ENCODE data around the gene GJD4.
A peak's percentile ranks its signal among the peaks of the same experiment; 100 is the strongest.

GJD4 gene

DNA sequence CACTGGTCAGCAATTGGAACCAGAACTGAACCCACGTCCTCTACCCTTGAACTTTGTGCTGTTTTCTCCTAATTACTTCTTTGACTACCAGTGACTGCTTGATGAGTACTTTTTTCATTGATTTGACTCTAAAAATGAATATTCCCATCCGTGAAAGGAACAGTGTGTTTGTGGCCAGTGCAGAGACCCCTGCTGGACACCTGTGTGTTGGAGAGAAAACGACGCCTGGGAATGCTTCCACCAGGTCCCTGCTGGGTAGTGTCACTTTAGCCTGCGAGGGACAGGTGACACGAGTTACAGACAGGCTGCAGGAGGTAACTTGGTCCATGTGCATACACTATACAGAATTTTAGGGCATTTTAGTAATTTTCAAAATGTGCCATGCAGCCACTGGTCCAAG, 6.8 kb upstream of the GJD4 start:
- DNase-seq (ENCODE audit: low read depth) = no peak
- no peak overlapping the region for H3K4me3 ChIP-seq (ENCODE audit: low read depth, low read length)
- TF ChIP-seq, protein P1, sequence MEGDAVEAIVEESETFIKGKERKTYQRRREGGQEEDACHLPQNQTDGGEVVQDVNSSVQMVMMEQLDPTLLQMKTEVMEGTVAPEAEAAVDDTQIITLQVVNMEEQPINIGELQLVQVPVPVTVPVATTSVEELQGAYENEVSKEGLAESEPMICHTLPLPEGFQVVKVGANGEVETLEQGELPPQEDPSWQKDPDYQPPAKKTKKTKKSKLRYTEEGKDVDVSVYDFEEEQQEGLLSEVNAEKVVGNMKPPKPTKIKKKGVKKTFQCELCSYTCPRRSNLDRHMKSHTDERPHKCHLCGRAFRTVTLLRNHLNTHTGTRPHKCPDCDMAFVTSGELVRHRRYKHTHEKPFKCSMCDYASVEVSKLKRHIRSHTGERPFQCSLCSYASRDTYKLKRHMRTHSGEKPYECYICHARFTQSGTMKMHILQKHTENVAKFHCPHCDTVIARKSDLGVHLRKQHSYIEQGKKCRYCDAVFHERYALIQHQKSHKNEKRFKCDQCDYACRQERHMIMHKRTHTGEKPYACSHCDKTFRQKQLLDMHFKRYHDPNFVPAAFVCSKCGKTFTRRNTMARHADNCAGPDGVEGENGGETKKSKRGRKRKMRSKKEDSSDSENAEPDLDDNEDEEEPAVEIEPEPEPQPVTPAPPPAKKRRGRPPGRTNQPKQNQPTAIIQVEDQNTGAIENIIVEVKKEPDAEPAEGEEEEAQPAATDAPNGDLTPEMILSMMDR (IDR thresholded peaks at IDR 0.05; ENCODE audit: low read depth, low read length, missing control alignments) = no peak

DNA sequence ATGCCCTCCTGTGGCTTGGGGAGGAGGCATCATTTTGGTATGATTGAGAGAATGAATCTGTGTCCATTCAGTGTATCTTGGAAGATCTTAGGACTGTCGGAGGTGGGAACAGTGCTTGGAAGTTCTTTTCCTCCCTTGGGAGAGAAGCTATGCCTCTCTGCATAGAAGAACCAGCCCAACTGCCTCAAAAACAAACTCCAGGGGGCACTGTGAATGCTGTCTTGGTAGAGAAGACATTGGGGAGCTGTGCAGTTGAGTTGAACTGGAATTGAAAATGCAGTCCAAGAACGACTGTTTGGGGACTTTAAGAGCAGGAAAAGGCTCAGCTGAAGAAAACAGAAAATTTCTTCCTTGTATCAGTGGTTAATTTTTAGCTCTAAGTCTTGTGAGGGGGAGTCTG, 4.9 kb upstream of the GJD4 start:
- TF ChIP-seq, protein P1 (IDR thresholded peaks at IDR 0.05; ENCODE audit: low read depth, low read length, missing control alignments) = peak; percentile 20
- H3K4me3 ChIP-seq (ENCODE audit: low read depth, low read length) = no peak overlapping the region
- DNase-seq (ENCODE audit: low read depth) = no peak

DNA sequence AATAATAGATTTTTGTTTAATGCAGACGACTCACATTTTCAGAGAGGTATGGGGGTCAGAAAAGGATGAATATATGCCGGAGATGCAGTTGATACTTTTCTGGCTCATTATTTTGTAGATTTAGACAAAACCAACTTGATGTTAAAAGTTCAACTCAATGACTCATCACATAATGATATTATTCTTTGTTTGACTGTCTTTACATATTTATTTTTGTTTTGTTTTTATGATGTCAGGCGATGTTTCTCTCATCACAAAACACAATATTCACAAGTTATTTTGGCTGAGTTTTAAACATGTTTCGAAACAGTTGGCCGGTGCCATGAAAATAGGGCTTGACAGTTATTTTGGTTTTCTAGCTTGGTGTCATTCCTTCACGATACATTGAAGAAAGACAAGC, 1.3 kb downstream of the GJD4 start:
- DNase-seq (ENCODE audit: low read depth) = no peak
- no peak overlapping the region for H3K4me3 ChIP-seq (ENCODE audit: low read depth, low read length)
- TF ChIP-seq, protein P1 (IDR thresholded peaks at IDR 0.05; ENCODE audit: low read depth, low read length, missing control alignments) = no peak

DNA sequence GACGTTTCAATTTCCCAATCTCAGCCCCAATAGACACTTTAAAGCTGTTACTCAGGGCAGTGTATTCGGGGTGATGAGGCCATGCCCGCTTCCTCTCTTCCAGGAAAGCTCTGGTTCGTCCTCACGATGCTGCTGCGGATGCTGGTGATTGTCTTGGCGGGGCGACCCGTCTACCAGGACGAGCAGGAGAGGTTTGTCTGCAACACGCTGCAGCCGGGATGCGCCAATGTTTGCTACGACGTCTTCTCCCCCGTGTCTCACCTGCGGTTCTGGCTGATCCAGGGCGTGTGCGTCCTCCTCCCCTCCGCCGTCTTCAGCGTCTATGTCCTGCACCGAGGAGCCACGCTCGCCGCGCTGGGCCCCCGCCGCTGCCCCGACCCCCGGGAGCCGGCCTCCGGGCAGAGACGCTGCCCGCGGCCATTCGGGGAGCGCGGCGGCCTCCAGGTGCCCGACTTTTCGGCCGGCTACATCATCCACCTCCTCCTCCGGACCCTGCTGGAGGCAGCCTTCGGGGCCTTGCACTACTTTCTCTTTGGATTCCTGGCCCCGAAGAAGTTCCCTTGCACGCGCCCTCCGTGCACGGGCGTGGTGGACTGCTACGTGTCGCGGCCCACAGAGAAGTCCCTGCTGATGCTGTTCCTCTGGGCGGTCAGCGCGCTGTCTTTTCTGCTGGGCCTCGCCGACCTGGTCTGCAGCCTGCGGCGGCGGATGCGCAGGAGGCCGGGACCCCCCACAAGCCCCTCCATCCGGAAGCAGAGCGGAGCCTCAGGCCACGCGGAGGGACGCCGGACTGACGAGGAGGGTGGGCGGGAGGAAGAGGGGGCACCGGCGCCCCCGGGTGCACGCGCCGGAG, 2.6 kb downstream of the GJD4 start:
- no peak overlapping the region for H3K4me3 ChIP-seq (ENCODE audit: low read depth, low read length)
- TF ChIP-seq, protein P1 (IDR thresholded peaks at IDR 0.05; ENCODE audit: low read depth, low read length, missing control alignments) = no peak
- no peak for DNase-seq (ENCODE audit: low read depth)

DNA sequence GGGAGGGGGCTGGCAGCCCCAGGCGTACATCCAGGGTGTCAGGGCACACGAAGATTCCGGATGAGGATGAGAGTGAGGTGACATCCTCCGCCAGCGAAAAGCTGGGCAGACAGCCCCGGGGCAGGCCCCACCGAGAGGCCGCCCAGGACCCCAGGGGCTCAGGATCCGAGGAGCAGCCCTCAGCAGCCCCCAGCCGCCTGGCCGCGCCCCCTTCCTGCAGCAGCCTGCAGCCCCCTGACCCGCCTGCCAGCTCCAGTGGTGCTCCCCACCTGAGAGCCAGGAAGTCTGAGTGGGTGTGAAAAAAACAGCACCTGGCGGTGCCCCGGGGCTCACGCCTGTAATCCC, 3.2 kb downstream of the GJD4 start:
- no peak for DNase-seq (ENCODE audit: low read depth)
- TF ChIP-seq, protein P1 (IDR thresholded peaks at IDR 0.05; ENCODE audit: low read depth, low read length, missing control alignments) = no peak
- H3K4me3 ChIP-seq (ENCODE audit: low read depth, low read length) = no peak overlapping the region

DNA sequence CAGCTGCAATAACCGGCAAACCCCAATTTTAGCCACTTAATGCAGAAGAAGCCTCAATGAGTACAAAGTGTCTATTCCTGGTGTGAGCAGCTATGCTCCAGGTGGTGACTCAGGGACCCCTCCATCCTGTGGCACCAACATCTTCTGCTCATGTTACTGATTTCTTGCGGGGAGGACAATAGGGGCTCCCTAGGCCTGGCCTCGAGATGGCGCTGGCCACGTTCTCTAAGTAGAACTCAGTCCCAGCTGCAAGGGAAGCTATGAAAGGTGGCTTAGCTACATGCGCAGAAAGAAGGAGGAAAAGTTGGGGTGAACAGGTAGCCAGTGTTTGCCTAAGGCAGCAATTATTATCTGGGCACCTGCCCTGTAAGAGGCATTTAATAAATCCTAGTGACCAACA, 6.6 kb downstream of the GJD4 start:
- no peak overlapping the region for H3K4me3 ChIP-seq (ENCODE audit: low read depth, low read length)
- no peak for DNase-seq (ENCODE audit: low read depth)
- TF ChIP-seq, protein P1 (IDR thresholded peaks at IDR 0.05; ENCODE audit: low read depth, low read length, missing control alignments) = peak; percentile 9

Data from GM12864 (cell line).